CD8-positive, alpha-beta memory T cell (primary cell): ENCODE data around the gene OXCT1. TPM values are rescaled to one million over a fixed set of nuclear protein-coding genes. Genes with fewer than 3 reads are reported as not detected.
"Not testable (repeated sequence)": the region's sequence is repeated elsewhere in the genome, so short reads cannot be mapped to it uniquely, and the experiment has no call there.

Experiments used
- CTCF ChIA-PET: fragments of 350-600 bp; sonication (Branson Sonifier 250); formaldehyde crosslinking; loops from one replicate; lab custom pipeline; 2021; ENCODE audit warnings: antibody characterized with exemption; lab: Charles Lee
- POLR2A ChIA-PET: fragments of 350-600 bp; sonication (Branson Sonifier 250); formaldehyde crosslinking; loops from one replicate; lab custom pipeline; 2021; ENCODE audit warnings: antibody characterized with exemption; lab: Charles Lee
- DNase-seq, 5 donors: peaks; one replicate each; pipeline versions ENCODE4 v3.0.0 to v3.0.0-alpha.2; 2020 to 2022; ENCODE audit warnings: mixed read lengths in 1 of 5
- H3K27ac ChIP-seq: one replicate; pipeline ENCODE4 v1.7.0; 2013; ENCODE audit warnings: low read depth, mild to moderate bottlenecking, low read length, moderate library complexity
- H3K27me3 ChIP-seq: 2 replicates; pipeline ENCODE4 v1.7.0; 2013; ENCODE audit warnings: low read length, mild to moderate bottlenecking; ENCODE audit not compliant: insufficient read depth, poor library complexity, severe bottlenecking
- H3K36me3 ChIP-seq: 2 replicates; pipeline ENCODE4 v1.7.0; 2013; ENCODE audit warnings: mild to moderate bottlenecking, low read length, moderate library complexity; ENCODE audit not compliant: insufficient read depth
- H3K4me1 ChIP-seq: 2 replicates; pipeline ENCODE4 v1.7.0; 2013; ENCODE audit warnings: mild to moderate bottlenecking, low read length, moderate library complexity; ENCODE audit not compliant: insufficient read depth
- H3K4me3 ChIP-seq: 2 replicates; pipeline ENCODE4 v1.7.0; 2013; ENCODE audit warnings: mild to moderate bottlenecking, low read length
- H3K9me3 ChIP-seq: 2 replicates; pipeline ENCODE4 v1.7.0; 2013; ENCODE audit warnings: mild to moderate bottlenecking, low read length
- H3K27ac Mint-ChIP-seq, 8 donors: one replicate each; pipeline ENCODE4 v1.8.0; 2020 to 2021; ENCODE audit warnings: mixed read lengths in 8 of 8, mild to moderate bottlenecking in 6 of 8, inconsistent platforms in 3 of 8, moderate library complexity in 3 of 8
- H3K27me3 Mint-ChIP-seq, 2 donors: one replicate each; pipeline ENCODE4 v1.8.0; 2020 to 2021; ENCODE audit warnings: mixed read lengths in 2 of 2, mild to moderate bottlenecking in 1 of 2, moderate library complexity in 1 of 2
- H3K36me3 Mint-ChIP-seq, 3 donors: one replicate each; pipeline ENCODE4 v1.8.0; 2020 to 2021; ENCODE audit warnings: mixed read lengths in 3 of 3, inconsistent platforms in 1 of 3, mild to moderate bottlenecking in 1 of 3
- H3K4me1 Mint-ChIP-seq, 3 donors: one replicate each; pipeline ENCODE4 v1.8.0; 2020 to 2021; ENCODE audit warnings: mixed read lengths in 3 of 3, inconsistent platforms in 1 of 3, mild to moderate bottlenecking in 1 of 3
- H3K4me3 Mint-ChIP-seq, 7 donors: one replicate each; pipeline ENCODE4 v1.8.0; 2020 to 2021; ENCODE audit warnings: mixed read lengths in 7 of 7, mild to moderate bottlenecking in 6 of 7, moderate library complexity in 4 of 7, inconsistent platforms in 2 of 7
- H3K9me3 Mint-ChIP-seq, 5 donors: one replicate each; pipeline ENCODE4 v1.8.0; 2020 to 2022; ENCODE audit warnings: mixed read lengths in 5 of 5, mild to moderate bottlenecking in 3 of 5, moderate library complexity in 2 of 5, inconsistent platforms in 1 of 5
- polyA plus RNA-seq: library from polyadenylated mRNA; unstranded; fragments of 300-500 nt; fragmentation: Illumina TruSeq; gene quantifications from one replicate; pipeline ENCODE4 v1.2.3, GENCODE V29; 2021
- total RNA-seq, 2 experiments: library from RNA; stranded (reverse); gene quantifications; one replicate each; pipeline ENCODE4 v1.2.3, GENCODE V29; 2021

OXCT1 gene
- total and polyA plus RNA-seq, 3 experiments from 2014 or later, result 25.6 to 117 (median 111) TPM

- POLR2A ChIA-PET, result no interaction called here
These were observed 19.1 kb downstream of the OXCT1 start for GRCh38 chr5:41851116-41851515.

GRCh38 chr5:41848983-41849382 is 21.2 kb downstream of the OXCT1 start:
- Histone ChIP-seq H3K4me1 (no peaks in the 10 kb centered on the region), H3K9me3 (no peaks in the 10 kb centered on the region), H3K27ac (no peak overlapping the region), H3K27me3 (no peaks in the 10 kb centered on the region), H3K4me3 (no peak overlapping the region), H3K36me3 (peaks cover 33% of the 10 kb centered on the region)
- Mint-ChIP-seq H3K27ac (no peak overlapping the region), H3K27me3 (no peaks in the 10 kb centered on the region), H3K36me3 (peaks cover 15 to 50% (median 29%) of the 10 kb centered on the region in 3 donors), H3K4me3 (no peak overlapping the region), H3K4me1 (peaks cover 0 to 6% (median 0%) of the 10 kb centered on the region in 3 donors), H3K9me3 (no peaks in the 10 kb centered on the region)
- no peak for DNase-seq
- ChIA-PET POLR2A (no interaction called here), CTCF (no interaction called here)

More at GRCh38 chr5:41851116-41851515, 19.1 kb downstream of the OXCT1 start:
- DNase-seq, result no peak
- Mint-ChIP-seq H3K27me3 (no peaks in the 10 kb centered on the region), H3K27ac (peak overlapping the region in 2 of 8 donors; percentile 26 to 38), H3K4me1 (peaks cover 0 to 6% (median 0%) of the 10 kb centered on the region in 3 donors), H3K9me3 (no peaks in the 10 kb centered on the region), H3K36me3 (peaks cover 15 to 50% (median 30%) of the 10 kb centered on the region in 3 donors), H3K4me3 (no peak overlapping the region)
- CTCF ChIA-PET, result interaction anchor here (1.2 to 1.3 kb wide), 2 partner anchors 206 to 207 kb away, joined by 3 to 4 read pairs; no protein-coding TSS in a partner anchor
- Histone ChIP-seq H3K27me3 (no peaks in the 10 kb centered on the region), H3K9me3 (no peaks in the 10 kb centered on the region), H3K4me1 (no peaks in the 10 kb centered on the region), H3K36me3 (peaks cover 46% of the 10 kb centered on the region), H3K27ac (no peak overlapping the region), H3K4me3 (no peak overlapping the region)

- CTCF ChIA-PET, POLR2A ChIA-PET, H3K9me3 Mint-ChIP-seq, H3K27me3 ChIP-seq, H3K4me3 ChIP-seq, H3K9me3 ChIP-seq, H3K4me1 ChIP-seq, DNase-seq, H3K4me1 Mint-ChIP-seq, H3K27ac Mint-ChIP-seq, H3K4me3 Mint-ChIP-seq, H3K27me3 Mint-ChIP-seq, H3K27ac ChIP-seq: not testable (repeated sequence)
- peaks cover 15 to 35% (median 18%) of the 10 kb centered on the region in 3 donors for H3K36me3 Mint-ChIP-seq
- H3K36me3 ChIP-seq, result peaks cover 22% of the 10 kb centered on the region
These were observed 24.5 kb downstream of the OXCT1 start for GRCh38 chr5:41845751-41846150.

GRCh38 chr5:41844502-41844901 is 25.7 kb downstream of the OXCT1 start:
- Mint-ChIP-seq H3K27me3 (no peaks in the 10 kb centered on the region), H3K36me3 (peaks cover 10 to 33% (median 15%) of the 10 kb centered on the region in 3 donors), H3K27ac (no peak overlapping the region), H3K9me3 (no peaks in the 10 kb centered on the region), H3K4me1 (peaks cover 0 to 7% (median 1%) of the 10 kb centered on the region in 3 donors), H3K4me3 (no peak overlapping the region)
- Histone ChIP-seq H3K27ac (no peak overlapping the region), H3K27me3 (no peaks in the 10 kb centered on the region), H3K36me3 (peaks cover 13% of the 10 kb centered on the region), H3K4me1 (no peaks in the 10 kb centered on the region), H3K4me3 (no peak overlapping the region), H3K9me3 (no peaks in the 10 kb centered on the region)
- DNase-seq, result no peak
- CTCF ChIA-PET, result no interaction called here
- POLR2A ChIA-PET, result no interaction called here

- no peak overlapping the region for H3K4me3 ChIP-seq
- no peaks in the 10 kb centered on the region for H3K4me1 ChIP-seq
- Mint-ChIP-seq H3K4me3 (no peak overlapping the region), H3K27me3 (no peaks in the 10 kb centered on the region), H3K27ac (no peak overlapping the region), H3K36me3 (peaks cover 7 to 33% (median 13%) of the 10 kb centered on the region in 3 donors), H3K9me3 (no peaks in the 10 kb centered on the region), H3K4me1 (peaks cover 0 to 7% (median 1%) of the 10 kb centered on the region in 3 donors)
- ChIA-PET CTCF (interaction anchor here (0.7 to 1.9 kb wide), 4 partner anchors 9 to 13 kb away, joined by 3 to 8 read pairs (median 4); no protein-coding TSS in a partner anchor), POLR2A (no interaction called here)
- H3K27ac ChIP-seq, result no peak overlapping the region
- H3K9me3 ChIP-seq, result no peaks in the 10 kb centered on the region
- peaks cover 5% of the 10 kb centered on the region for H3K36me3 ChIP-seq
- peak in 3 of 5 donors; percentile 16 to 47 (median 31) for DNase-seq
- no peaks in the 10 kb centered on the region for H3K27me3 ChIP-seq
These were observed 26.5 kb downstream of the OXCT1 start for GRCh38 chr5:41843456-41844370.

DNA sequence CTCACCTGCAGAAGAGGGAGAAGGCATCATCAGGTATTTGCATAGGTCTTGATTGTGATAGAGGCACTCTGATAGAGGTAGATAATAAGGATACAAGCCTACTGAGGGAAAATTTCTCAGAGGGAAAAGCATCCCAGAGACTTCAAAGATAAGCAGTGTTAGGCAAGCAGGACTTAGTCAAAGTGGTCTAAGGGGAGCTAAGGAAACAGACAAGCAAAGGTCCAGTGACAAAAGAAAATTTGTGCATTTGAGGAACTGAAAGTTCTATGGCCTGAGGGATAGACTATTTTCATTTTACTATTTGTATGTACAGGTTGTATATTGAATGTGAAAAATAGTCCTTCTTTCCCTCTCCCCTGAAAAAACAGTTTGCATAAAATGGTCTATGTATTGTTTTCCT is 27.4 kb downstream of the OXCT1 start:
- Mint-ChIP-seq H3K4me3 (no peak overlapping the region), H3K27me3 (no peaks in the 10 kb centered on the region), H3K36me3 (peaks cover 7 to 42% (median 15%) of the 10 kb centered on the region in 3 donors), H3K27ac (peak overlapping the region in 1 of 8 donors; percentile 74), H3K4me1 (peaks cover 1 to 17% (median 4%) of the 10 kb centered on the region in 3 donors), H3K9me3 (no peaks in the 10 kb centered on the region)
- Histone ChIP-seq H3K4me3 (no peak overlapping the region), H3K4me1 (no peaks in the 10 kb centered on the region), H3K36me3 (peaks cover 5% of the 10 kb centered on the region), H3K9me3 (no peaks in the 10 kb centered on the region), H3K27me3 (no peaks in the 10 kb centered on the region), H3K27ac (no peak overlapping the region)
- DNase-seq, result no peak
- ChIA-PET POLR2A (no interaction called here), CTCF (interaction anchor here (0.7 to 1.9 kb wide), 3 partner anchors 8 to 14 kb away, joined by 4 to 8 read pairs (median 5); no protein-coding TSS in a partner anchor)

- no peaks in the 10 kb centered on the region for H3K4me1 ChIP-seq
- no peak overlapping the region for H3K4me3 Mint-ChIP-seq
- ChIA-PET CTCF (interaction anchor here (1.0 to 1.1 kb wide), 2 partner anchors 15 to 26 kb away, joined by 3 to 4 read pairs; no protein-coding TSS in a partner anchor), POLR2A (no interaction called here)
- H3K27me3 Mint-ChIP-seq, result no peaks in the 10 kb centered on the region
- H3K4me1 Mint-ChIP-seq, result peaks cover 3 to 27% (median 4%) of the 10 kb centered on the region in 3 donors
- no peak overlapping the region for H3K27ac ChIP-seq
- H3K9me3 Mint-ChIP-seq, result no peaks in the 10 kb centered on the region
- peaks cover 7 to 46% (median 17%) of the 10 kb centered on the region in 3 donors for H3K36me3 Mint-ChIP-seq
- no peaks in the 10 kb centered on the region for H3K27me3 ChIP-seq
- no peaks in the 10 kb centered on the region for H3K9me3 ChIP-seq
- H3K4me3 ChIP-seq, result no peak overlapping the region
- H3K36me3 ChIP-seq, result peaks cover 5% of the 10 kb centered on the region
- DNase-seq, result no peak
- H3K27ac Mint-ChIP-seq, result peak overlapping the region in 1 of 8 donors; percentile 20
These were observed 28.9 kb downstream of the OXCT1 start for GRCh38 chr5:41841325-41841724.

DNA sequence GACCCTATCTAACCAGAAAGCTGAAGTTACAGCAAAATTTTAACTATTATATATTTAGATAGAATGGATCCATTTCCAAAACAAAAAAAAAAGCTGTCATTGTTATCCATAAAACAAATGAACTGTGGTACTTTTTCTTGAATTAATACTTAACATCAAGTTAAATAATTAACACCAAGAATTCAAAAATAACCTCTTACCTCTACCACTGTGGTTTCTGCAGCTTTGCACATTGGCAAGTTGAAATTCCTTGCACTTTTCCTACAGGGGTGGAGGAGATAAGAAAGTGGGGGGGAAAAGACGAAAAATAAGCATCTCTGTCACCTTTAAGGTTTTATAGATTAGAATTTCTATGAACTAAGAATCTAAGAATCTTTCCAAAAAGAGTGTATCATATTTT is 30.0 kb downstream of the OXCT1 start:
- Mint-ChIP-seq H3K4me1 (peaks cover 3 to 35% (median 9%) of the 10 kb centered on the region in 3 donors), H3K9me3 (no peaks in the 10 kb centered on the region), H3K4me3 (no peak overlapping the region), H3K36me3 (peaks cover 7 to 54% (median 17%) of the 10 kb centered on the region in 3 donors), H3K27ac (peak overlapping the region in 1 of 8 donors; percentile 60), H3K27me3 (no peaks in the 10 kb centered on the region)
- Histone ChIP-seq H3K36me3 (peaks cover 5% of the 10 kb centered on the region), H3K27ac (no peak overlapping the region), H3K27me3 (no peaks in the 10 kb centered on the region), H3K9me3 (no peaks in the 10 kb centered on the region), H3K4me1 (no peaks in the 10 kb centered on the region), H3K4me3 (no peak overlapping the region)
- ChIA-PET POLR2A (no interaction called here), CTCF (no interaction called here)
- no peak for DNase-seq
